22Rv1 (cell line): ENCODE results near the gene SETD6.
"Not testable (repeated sequence)": the region's sequence is repeated elsewhere in the genome, so short reads cannot be mapped to it uniquely, and the experiment has no call there.

Experiments used
- H3K27ac ChIP-seq: fragments of 450-650 bp; 2 replicates; pipeline ENCODE4 v1.5.1; 2017
- CTCF ChIP-seq: fragments of 450-650 bp; IDR thresholded peaks from 2 replicates; pipeline ENCODE4 v1.5.1; 2017; ENCODE audit warnings: mild to moderate bottlenecking
- ZFX ChIP-seq: fragments of 450-650 bp; IDR thresholded peaks from 2 replicates; pipeline ENCODE4 v1.6.1; 2017; ENCODE audit warnings: antibody characterized with exemption, borderline replicate concordance

The SETD6 gene

DNA sequence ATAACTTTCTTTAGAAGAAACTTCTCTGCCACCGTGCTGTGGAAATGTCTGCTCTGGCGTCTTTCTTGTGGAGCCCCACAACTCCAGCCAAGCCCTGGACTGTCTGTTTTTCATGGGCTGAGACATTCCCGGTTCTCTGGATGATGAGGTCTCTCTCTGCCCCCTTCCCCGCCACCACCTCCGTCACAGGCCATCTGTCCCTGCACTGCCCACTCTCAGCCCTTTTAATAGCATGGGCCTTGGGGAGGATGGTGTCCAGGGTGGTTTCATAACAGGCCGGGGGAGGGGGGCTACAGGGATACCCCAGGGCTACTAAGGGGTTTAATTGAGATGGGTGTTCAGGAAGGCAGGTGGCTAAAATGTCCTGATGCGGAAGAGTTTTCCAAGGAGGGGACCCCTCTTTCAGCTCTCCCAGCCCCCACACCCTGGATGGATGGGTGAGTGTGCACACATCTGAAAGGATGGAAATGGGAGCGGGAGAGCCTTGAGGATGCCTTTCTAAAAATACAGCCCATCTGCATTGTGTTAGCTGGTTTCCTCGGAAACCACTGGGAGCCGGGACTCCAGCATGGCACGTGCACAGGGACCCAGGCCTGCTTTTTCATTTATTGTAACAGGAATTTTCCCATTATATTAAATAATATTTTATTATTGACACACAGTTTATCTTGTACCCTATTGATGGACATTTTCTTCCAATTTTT lies 30.0 kb upstream of the SETD6 start:
- TF ChIP-seq CTCF (no peak), ZFX (no peak)
- H3K27ac ChIP-seq: no peak overlapping the region

GRCh38 chr16:58487566-58488351 lies 27.6 kb upstream of the SETD6 start:
- TF ChIP-seq CTCF: peak; percentile 90
- TF ChIP-seq ZFX: no peak
- H3K27ac ChIP-seq: no peak overlapping the region

GRCh38 chr16:58488531-58488930 lies 26.8 kb upstream of the SETD6 start:
- H3K27ac ChIP-seq: no peak overlapping the region
- TF ChIP-seq CTCF: no peak
- TF ChIP-seq ZFX: no peak

GRCh38 chr16:58490065-58490464 lies 25.3 kb upstream of the SETD6 start:
- TF ChIP-seq ZFX (no peak), CTCF (no peak)
- no peak overlapping the region for H3K27ac ChIP-seq

- not testable (repeated sequence) for H3K27ac ChIP-seq
These were observed 24.8 kb upstream of the SETD6 start for GRCh38 chr16:58490539-58490938.

DNA sequence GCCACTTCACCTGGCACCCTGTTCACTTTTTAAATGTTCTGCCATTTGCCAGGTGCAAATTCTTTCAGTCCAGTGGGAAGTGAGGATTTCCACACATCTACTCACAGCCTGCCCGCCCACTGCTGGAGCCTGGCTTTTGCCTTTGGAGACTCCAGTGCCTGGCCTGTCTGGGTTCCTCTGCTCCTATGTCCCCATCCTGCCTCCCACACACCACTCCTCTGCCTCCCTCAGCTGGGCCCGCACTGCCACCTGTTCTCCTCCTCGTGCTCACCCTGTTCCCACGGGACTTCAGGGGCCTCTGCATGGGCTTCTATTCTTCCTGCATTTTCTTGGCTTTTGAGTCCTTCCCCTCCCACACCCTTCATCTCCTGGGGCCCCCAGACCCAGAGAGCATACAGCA lies 23.3 kb upstream of the SETD6 start:
- TF ChIP-seq ZFX: no peak
- TF ChIP-seq CTCF: no peak
- H3K27ac ChIP-seq: no peak overlapping the region

- no peak overlapping the region for H3K27ac ChIP-seq
- TF ChIP-seq ZFX (no peak), CTCF (no peak)
These were observed 22.6 kb upstream of the SETD6 start for GRCh38 chr16:58492735-58493134.
